ENCODE results near the gene PRKCE.

Gene PRKCE

DNA sequence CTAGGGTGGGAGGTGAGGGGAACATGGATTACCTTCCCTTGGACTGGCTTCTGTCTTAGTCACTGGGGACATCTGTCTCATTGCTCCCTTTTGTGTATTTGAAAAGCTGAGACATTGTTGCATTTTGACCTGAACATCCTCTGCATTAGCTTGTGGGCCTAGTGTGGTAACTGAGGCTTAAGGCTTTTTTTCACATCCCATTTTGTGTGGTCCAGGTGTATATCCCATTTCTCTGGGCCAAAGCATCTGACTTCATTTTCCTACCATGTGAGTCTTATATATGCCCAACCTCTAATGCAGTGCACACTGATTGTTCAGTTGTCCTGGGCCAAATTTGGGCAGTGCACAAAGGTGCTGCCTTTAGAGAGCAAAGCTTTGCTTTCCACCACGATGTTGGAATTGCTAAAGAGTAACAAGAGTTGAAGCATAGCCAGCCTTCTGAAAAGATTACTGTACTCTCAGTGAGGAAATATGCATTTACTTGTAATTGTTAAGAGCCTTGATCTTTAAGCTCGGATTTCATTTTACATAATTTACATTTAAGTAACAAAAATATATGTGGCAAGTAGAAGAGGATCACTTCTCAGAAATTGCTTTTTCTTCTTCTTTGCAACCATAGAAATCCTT, 13.3 kb downstream of the PRKCE start:
- peaks cover 7% of the 10 kb centered on the region for H3K4me1 Mint-ChIP-seq (ENCODE audit: low read depth)
- no peak overlapping the region for H3K4me3 Mint-ChIP-seq
- H3K9me3 Mint-ChIP-seq: no peaks in the 10 kb centered on the region
- DNase-seq (ENCODE audit: low spot score): no peak
- H3K27ac Mint-ChIP-seq: no peak overlapping the region
- peaks cover 1% of the 10 kb centered on the region for H3K36me3 Mint-ChIP-seq (ENCODE audit: low read depth)
- H3K27me3 Mint-ChIP-seq (ENCODE audit: low read depth): no peaks in the 10 kb centered on the region

DNA sequence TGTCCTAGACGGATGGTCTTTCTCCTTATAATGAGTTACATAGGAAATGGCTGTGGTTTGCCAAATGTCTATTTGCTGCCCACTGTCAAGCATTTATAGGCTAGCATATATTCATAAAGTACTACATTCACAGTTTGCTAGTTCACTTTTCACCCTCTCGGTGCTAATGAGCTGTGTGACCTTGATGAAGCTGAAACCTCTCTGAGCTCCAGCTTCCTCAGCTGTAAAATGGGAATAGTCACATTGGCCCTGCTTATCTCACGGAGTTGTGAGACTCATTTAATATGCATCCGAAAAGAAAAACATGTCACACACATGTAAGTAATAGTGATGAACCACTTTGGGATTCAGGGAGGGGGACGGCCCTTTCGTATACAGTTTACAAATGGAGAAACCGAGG, 17.0 kb downstream of the PRKCE start:
- Mint-ChIP-seq H3K9me3 (no peaks in the 10 kb centered on the region), H3K27ac (no peak overlapping the region), H3K27me3 (ENCODE audit: low read depth) (no peaks in the 10 kb centered on the region), H3K4me1 (ENCODE audit: low read depth) (peaks cover 7% of the 10 kb centered on the region), H3K4me3 (no peak overlapping the region), H3K36me3 (ENCODE audit: low read depth) (no peaks in the 10 kb centered on the region)
- no peak for DNase-seq (ENCODE audit: low spot score)

DNA sequence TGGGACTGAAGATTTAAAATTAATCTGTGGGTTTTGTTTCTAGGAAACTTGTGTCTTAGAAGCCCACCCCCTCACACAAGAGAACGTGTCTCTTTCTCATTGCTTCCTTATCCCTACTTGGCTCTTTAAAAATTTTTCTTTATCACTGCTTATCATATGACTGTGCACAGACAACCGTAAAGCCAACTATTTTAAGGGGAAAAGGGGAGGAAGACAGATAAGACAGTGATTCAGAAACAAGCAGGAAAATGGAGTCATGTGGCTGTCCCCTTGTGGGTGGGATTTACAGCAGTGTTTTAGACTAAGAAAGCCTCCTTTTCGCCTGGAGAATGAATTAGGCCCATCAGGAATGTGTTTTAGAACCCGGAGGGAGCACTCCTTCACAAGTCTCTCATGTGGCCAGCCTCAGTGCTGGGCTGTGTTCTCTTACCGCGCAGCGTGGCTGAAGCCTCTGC, 17.6 kb downstream of the PRKCE start:
- Mint-ChIP-seq H3K9me3 (no peaks in the 10 kb centered on the region), H3K27me3 (ENCODE audit: low read depth) (no peaks in the 10 kb centered on the region), H3K4me3 (no peak overlapping the region), H3K36me3 (ENCODE audit: low read depth) (no peaks in the 10 kb centered on the region), H3K27ac (no peak overlapping the region), H3K4me1 (ENCODE audit: low read depth) (peaks cover 7% of the 10 kb centered on the region)
- DNase-seq (ENCODE audit: low spot score): no peak

- no peak overlapping the region for H3K27ac Mint-ChIP-seq
Measured at GRCh38 chr2:45670646-45671045, 19.2 kb downstream of the PRKCE start.

GRCh38 chr2:45672138-45672537, 20.7 kb downstream of the PRKCE start:
- Mint-ChIP-seq H3K9me3 (no peaks in the 10 kb centered on the region), H3K36me3 (ENCODE audit: low read depth) (no peaks in the 10 kb centered on the region), H3K27me3 (ENCODE audit: low read depth) (no peaks in the 10 kb centered on the region), H3K4me1 (ENCODE audit: low read depth) (peaks cover 7% of the 10 kb centered on the region), H3K27ac (no peak overlapping the region), H3K4me3 (no peak overlapping the region)
- DNase-seq (ENCODE audit: low spot score): no peak

More at GRCh38 chr2:45670646-45671045, 19.2 kb downstream of the PRKCE start:
- no peaks in the 10 kb centered on the region for H3K36me3 Mint-ChIP-seq (ENCODE audit: low read depth)
- no peaks in the 10 kb centered on the region for H3K9me3 Mint-ChIP-seq
- no peaks in the 10 kb centered on the region for H3K27me3 Mint-ChIP-seq (ENCODE audit: low read depth)
- peaks cover 7% of the 10 kb centered on the region for H3K4me1 Mint-ChIP-seq (ENCODE audit: low read depth)
- H3K4me3 Mint-ChIP-seq: no peak overlapping the region
- no peak for DNase-seq (ENCODE audit: low spot score)

GRCh38 chr2:45674035-45674816, 22.8 kb downstream of the PRKCE start:
- H3K27ac Mint-ChIP-seq: no peak overlapping the region
- no peak overlapping the region for H3K4me3 Mint-ChIP-seq
- no peaks in the 10 kb centered on the region for H3K27me3 Mint-ChIP-seq (ENCODE audit: low read depth)
- DNase-seq (ENCODE audit: low spot score): no peak
- H3K36me3 Mint-ChIP-seq (ENCODE audit: low read depth): no peaks in the 10 kb centered on the region
- H3K9me3 Mint-ChIP-seq: no peaks in the 10 kb centered on the region
- H3K4me1 Mint-ChIP-seq (ENCODE audit: low read depth): no peaks in the 10 kb centered on the region

DNA sequence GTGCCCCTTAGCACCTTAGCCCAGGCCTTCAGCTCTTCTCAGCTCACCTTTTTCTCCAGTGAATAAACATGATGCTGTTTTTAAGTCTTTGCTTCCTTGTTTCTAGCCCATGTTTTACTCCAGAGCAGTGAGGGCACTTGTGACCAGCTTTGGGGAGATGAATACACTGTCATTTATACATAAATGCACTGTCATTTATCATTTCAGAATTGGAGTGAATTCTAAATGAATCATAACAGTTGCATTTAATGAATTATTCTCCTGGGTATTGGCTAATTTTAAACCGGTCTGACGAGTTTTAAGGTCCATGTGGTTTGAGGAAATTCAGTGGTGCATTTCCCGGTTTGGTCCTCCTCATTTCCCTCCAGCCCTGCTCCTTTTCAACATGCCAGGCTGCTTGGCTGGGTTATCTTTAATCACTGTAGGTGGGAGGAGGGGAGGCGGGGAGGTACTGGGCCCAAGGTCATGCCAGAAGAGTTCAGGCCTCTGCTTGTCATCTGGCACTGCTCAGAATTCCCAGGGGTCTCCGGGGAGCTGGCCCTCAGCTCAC, 23.9 kb downstream of the PRKCE start:
- DNase-seq (ENCODE audit: low spot score): no peak
- Mint-ChIP-seq H3K27me3 (ENCODE audit: low read depth) (no peaks in the 10 kb centered on the region), H3K27ac (no peak overlapping the region), H3K36me3 (ENCODE audit: low read depth) (no peaks in the 10 kb centered on the region), H3K4me3 (no peak overlapping the region), H3K4me1 (ENCODE audit: low read depth) (no peaks in the 10 kb centered on the region), H3K9me3 (no peaks in the 10 kb centered on the region)

DNA sequence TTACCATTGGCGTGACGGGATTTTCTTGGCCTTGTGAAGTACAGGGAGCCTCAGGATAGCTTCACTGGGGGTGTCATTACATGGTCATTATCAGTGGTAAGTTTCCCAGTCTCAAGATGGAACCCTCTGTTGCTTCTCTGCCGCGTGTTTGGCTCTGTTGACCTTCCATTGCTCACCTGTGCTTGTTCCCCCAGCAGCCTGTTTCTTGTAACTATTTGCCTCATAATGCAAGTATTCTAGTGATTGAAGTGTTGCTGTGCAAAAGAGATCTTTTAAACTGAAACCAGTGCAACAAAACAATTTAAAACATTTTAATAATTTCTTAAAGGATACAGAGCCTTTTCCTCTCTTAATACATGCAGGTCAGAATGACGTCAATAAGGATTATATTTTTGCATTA, 24.6 kb downstream of the PRKCE start:
- Mint-ChIP-seq H3K27ac (no peak overlapping the region), H3K4me1 (ENCODE audit: low read depth) (no peaks in the 10 kb centered on the region), H3K36me3 (ENCODE audit: low read depth) (no peaks in the 10 kb centered on the region), H3K4me3 (no peak overlapping the region), H3K27me3 (ENCODE audit: low read depth) (no peaks in the 10 kb centered on the region), H3K9me3 (no peaks in the 10 kb centered on the region)
- DNase-seq (ENCODE audit: low spot score): no peak

DNA sequence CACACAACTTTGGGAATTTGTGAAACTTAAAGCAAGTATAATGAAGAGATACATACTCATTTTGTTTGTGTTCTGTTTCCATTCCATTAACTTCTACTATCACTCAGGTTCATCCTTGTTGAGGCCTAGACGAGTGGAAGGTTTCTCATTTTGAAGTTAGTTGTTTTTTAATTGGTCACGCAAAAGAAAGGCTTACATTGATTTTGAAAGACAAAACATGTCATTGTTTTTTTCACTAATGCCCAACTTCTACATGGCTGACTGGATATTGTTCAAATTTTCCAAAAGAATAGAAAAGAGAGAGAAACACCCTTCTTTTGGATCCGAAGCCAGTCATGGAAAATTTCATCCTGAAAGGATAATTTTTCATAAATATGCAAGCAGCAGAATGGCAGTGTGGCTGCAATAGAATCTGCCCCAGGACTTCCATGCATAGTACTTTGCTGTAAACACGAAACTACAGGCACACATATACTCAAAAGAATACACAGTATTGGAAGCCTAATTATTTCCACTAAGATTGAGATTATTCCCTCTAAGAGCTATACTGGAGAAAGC, 27.4 kb downstream of the PRKCE start:
- Mint-ChIP-seq H3K36me3 (ENCODE audit: low read depth) (no peaks in the 10 kb centered on the region), H3K9me3 (no peaks in the 10 kb centered on the region), H3K27me3 (ENCODE audit: low read depth) (no peaks in the 10 kb centered on the region), H3K4me1 (ENCODE audit: low read depth) (no peaks in the 10 kb centered on the region), H3K4me3 (no peak overlapping the region), H3K27ac (no peak overlapping the region)
- DNase-seq (ENCODE audit: low spot score): no peak

DNA sequence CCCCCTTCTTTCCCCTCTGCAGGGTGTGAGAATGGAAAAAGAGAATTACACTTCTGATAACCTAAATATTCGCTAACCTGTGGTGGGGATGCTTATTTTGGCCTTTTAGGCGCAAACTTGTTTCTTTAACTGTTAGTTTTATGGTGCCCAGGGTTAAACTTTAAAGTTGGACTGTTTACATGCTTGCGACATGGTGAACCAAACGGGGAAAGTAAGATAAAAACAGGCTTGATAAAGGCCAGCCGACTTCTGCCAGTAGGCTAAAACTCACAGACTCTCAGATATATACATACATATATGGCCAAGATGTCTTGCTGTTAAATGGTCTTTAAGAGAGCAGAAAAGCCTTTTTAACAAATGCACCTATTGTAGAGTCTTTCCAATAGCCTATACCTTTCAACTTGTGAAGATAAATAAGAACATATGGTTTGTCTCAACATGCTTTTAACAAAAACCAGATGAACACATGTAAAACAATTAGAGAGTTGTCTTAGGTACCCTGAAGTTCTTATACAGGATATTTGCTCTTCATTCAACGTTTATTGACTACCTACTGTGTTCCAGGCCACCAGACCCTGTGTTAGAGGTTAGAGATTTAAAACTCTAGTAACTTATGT, 29.0 kb downstream of the PRKCE start:
- H3K4me3 Mint-ChIP-seq: no peak overlapping the region
- H3K27me3 Mint-ChIP-seq (ENCODE audit: low read depth): no peaks in the 10 kb centered on the region
- no peaks in the 10 kb centered on the region for H3K36me3 Mint-ChIP-seq (ENCODE audit: low read depth)
- no peak for DNase-seq (ENCODE audit: low spot score)
- no peaks in the 10 kb centered on the region for H3K9me3 Mint-ChIP-seq
- H3K27ac Mint-ChIP-seq: no peak overlapping the region
- H3K4me1 Mint-ChIP-seq (ENCODE audit: low read depth): no peaks in the 10 kb centered on the region

GRCh38 chr2:45681675-45682074, 30.2 kb downstream of the PRKCE start:
- Mint-ChIP-seq H3K27ac (no peak overlapping the region), H3K36me3 (ENCODE audit: low read depth) (no peaks in the 10 kb centered on the region), H3K27me3 (ENCODE audit: low read depth) (peaks cover 4% of the 10 kb centered on the region), H3K4me3 (no peak overlapping the region), H3K4me1 (ENCODE audit: low read depth) (no peaks in the 10 kb centered on the region), H3K9me3 (no peaks in the 10 kb centered on the region)
- DNase-seq (ENCODE audit: low spot score): no peak

DNA sequence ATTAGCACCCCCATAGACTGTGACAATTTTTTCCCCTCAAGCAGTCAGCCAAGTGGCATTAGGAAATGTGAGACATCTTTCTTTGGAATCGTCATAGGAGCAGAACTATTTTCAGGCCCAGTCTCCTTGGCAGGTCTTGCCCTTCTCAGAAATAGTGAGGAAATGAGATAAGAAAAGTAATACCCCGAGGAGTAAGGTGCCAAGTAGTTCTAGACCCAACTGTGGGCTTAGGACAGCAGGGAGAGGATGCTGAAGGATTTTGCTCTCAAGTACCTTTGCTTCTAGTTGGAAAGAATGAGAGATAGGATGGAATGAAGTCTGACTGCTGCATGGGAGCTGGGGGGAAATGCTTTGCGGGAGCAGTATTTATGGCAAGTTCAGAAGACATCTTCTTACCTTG, 31.8 kb downstream of the PRKCE start:
- no peak overlapping the region for H3K4me3 Mint-ChIP-seq
- H3K27ac Mint-ChIP-seq: no peak overlapping the region
- H3K36me3 Mint-ChIP-seq (ENCODE audit: low read depth): no peaks in the 10 kb centered on the region
- peaks cover 4% of the 10 kb centered on the region for H3K27me3 Mint-ChIP-seq (ENCODE audit: low read depth)
- no peaks in the 10 kb centered on the region for H3K4me1 Mint-ChIP-seq (ENCODE audit: low read depth)
- DNase-seq (ENCODE audit: low spot score): no peak
- H3K9me3 Mint-ChIP-seq: no peaks in the 10 kb centered on the region

- H3K27ac Mint-ChIP-seq: no peak overlapping the region
- no peaks in the 10 kb centered on the region for H3K4me1 Mint-ChIP-seq (ENCODE audit: low read depth)
Measured at GRCh38 chr2:45684756-45685155, 33.3 kb downstream of the PRKCE start.

GRCh38 chr2:45685260-45685659, 33.8 kb downstream of the PRKCE start:
- no peak for DNase-seq (ENCODE audit: low spot score)
- H3K4me3 Mint-ChIP-seq: no peak overlapping the region
- peaks cover 9% of the 10 kb centered on the region for H3K27me3 Mint-ChIP-seq (ENCODE audit: low read depth)
- no peaks in the 10 kb centered on the region for H3K4me1 Mint-ChIP-seq (ENCODE audit: low read depth)
- H3K36me3 Mint-ChIP-seq (ENCODE audit: low read depth): no peaks in the 10 kb centered on the region
- H3K9me3 Mint-ChIP-seq: no peaks in the 10 kb centered on the region
- no peak overlapping the region for H3K27ac Mint-ChIP-seq

More at GRCh38 chr2:45684756-45685155, 33.3 kb downstream of the PRKCE start:
- no peaks in the 10 kb centered on the region for H3K36me3 Mint-ChIP-seq (ENCODE audit: low read depth)
- no peak for DNase-seq (ENCODE audit: low spot score)
- peaks cover 4% of the 10 kb centered on the region for H3K27me3 Mint-ChIP-seq (ENCODE audit: low read depth)
- no peaks in the 10 kb centered on the region for H3K9me3 Mint-ChIP-seq
- H3K4me3 Mint-ChIP-seq: no peak overlapping the region
